ENCODE data around the gene KRABD2.
"Not testable (repeated sequence)": the region's sequence is repeated elsewhere in the genome, so short reads cannot be mapped to it uniquely, and the experiment has no call there.

Gene KRABD2

DNA sequence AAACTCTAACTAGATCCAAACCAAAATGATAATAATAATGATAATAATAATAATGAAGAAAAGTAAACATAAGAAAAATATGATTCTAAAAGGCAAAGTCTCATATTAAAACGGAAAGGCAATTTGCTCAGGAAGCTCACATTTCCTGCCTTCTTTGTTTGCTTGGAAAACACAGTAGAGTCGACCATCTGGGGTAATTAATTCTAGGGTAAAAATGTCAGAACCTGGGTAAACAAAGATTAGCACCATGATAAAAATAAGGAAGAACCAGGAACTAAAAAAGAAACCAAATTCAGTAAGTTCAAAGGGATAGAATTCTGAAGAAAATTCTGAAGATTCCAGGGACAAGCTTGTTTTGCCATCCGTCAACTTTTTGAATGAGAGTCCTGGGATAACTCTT, 16.2 kb downstream of the KRABD2 start:
- DNase-seq = no peak

DNA sequence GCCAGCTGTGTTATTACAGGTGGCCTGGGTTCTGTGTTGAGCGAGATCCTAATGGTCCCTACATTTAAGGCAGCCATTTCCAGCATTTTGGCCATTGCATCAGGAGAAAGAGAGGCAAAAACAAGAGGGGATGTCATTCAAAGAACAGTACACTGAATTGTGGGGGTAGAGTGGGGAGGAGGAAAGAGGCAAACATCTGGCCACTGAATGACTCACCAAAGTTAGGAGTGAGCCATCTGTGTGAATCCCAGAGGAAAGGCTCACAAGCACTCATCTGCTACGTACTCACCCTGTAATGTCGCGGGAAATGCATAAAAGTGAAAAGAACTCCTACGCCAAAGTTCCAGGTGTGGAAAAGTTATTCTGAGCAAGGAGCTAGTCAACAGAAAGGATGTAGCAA, 16.7 kb downstream of the KRABD2 start:
- no peak for DNase-seq

DNA sequence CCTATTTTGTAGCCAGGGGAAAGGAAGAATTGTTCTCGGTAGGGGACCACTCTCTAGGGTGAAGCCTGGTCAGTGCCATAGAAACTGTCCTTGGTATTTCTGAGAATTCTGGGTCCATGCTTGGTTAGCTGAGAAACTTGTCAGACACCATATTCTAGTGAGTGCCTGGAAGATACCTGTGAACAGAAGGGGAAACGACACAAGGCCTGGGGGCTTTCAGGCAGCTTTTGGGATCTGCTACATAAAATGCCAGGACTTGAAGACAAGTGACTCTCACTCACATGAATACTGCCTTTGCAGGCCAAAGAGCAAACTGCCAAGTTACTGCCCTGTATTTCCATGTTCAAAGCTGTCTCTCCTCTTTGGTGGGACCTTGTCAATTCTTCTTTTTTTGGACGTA, 18.6 kb downstream of the KRABD2 start:
- no peak for DNase-seq

DNA sequence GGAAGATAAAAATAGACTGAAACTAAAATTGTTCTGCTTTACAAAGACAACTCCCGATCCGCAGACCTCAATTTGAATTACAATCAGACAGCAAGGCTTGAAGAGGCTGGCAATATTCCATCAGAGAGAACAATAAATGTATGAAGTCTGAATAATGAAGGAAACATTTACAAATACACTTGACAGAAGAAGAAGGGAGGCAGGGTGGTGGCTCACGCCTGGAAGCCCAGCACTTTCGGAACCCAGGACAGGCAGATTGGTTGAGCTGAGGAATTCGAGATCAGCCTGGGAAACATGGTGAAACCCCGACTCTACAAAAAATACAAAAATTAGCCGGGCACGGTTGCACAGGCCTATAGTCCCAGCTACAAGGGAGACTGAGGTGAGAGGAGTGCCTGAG, 22.3 kb downstream of the KRABD2 start:
- DNase-seq = no peak

DNA sequence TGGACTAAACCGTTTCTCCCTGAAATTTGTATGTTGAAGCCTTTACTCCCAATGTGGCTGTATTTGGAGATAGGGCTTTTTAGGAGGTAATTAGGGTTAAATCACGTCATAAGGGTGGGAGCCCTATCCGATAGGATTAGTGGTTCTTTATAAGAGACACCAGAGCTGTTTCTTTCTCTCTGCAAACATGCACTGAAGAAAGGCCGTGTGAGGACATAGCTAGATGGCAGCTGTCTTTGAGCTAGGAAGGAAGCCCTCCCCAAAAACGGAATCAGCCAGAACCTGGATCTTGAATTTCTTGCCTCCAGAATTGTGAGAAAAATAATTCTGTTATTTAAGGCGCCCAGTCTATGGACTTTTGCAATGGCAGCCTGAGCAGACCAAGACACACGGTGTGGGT, 22.8 kb downstream of the KRABD2 start:
- DNase-seq = no peak

DNA sequence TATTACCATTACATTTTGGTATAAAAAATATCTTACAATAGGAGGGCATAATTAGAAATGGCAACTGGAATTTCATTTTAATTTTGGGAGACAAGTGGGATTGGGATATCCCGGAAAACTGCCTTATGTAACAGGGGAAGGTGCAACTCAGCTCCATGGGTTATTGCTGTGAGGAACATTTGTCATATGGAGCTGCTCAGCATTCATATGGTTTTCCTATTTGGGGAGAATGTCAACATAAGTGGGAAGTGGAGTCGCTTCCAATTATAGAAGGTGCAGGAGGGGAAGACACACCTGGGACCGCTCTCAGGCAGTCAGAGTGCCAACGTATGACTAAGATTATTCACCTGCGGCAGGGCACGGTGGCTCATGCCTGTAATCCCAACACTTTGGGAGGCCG, 26.2 kb downstream of the KRABD2 start:
- DNase-seq = no peak

DNA sequence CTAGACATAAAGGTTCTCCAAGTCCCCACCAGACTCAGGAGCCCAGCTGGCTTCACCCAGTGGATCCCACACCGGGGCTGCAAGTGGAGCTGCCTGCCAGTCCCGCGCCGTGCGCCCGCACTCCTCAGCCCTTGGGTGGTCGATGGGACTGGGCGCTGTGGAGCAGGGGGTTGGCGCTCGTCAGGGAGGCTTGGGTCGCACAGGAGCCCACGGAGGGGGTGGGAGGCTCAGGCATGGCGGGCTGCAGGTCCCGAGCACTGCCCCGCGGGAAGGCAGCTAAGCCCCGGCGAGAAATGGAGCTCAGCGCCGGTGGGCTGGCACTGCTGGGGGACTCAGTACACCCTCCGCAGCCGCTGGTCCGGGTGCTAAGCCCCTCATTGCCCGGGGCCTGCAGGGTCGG, 29.5 kb downstream of the KRABD2 start:
- DNase-seq = not testable (repeated sequence)

DNA sequence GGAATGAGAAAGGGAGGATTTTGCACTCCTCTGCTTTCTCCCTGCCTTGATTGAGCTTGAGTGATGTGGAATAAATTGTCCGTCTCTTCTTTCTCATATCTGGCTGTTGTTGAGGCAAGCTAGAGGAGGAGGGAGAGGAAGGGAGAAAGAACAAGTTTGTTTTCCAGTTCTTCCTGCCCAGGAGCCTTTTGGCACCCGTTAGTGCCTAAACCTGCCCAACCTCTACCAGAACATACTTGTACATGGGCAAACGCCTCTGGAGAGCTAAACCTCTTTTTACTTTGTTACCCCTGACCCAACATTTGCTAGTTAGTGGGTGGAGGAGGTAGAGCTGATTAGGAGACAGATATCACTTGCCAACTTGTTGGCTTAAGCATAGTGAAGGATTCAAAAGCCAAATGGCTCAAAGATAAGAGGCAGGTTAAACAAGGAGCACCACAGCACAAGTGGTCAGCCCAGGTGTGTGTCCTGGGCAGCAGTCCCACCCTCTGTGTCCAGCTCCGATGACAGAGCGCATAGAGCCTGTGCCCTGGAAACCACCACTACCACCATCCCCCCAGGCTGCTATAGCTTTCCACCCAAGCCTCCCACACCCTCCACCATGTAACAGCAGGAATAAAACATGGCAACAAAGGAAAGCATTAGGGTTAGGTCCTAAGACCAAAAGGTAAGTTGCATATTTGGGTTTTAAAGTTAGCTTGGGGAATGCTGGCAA, 30.4 kb downstream of the KRABD2 start:
- DNase-seq = no peak

DNA sequence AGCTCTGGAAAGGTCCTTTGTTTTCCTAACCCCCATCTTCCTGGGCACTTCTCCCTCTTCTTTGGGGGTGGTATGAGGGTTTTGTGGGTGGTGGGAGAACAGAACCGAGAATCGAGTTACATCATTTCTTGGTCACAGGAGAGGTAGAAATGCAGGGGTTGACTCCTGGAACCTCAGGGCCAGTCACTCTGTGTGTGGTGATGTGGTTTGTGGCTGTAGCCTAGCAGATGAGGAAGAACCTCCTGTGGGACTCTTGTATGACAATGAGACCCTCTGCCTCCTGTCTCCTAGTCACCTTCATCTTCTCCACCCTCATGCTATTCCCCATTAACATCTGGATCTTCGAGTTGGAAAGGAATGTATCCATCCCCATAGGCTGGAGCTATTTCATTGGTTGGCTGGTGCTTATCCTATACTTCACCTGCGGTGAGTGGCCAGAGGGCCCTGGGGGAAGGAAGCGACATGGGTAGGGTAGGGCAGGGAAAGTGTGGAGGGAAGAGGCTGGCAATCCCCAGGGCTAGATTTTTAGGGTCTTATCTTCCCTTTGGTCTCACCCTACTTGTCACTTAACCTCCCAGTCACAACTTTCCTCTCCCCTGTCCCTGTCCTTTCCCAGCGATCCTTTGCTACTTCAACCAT, 31.3 kb downstream of the KRABD2 start:
- DNase-seq = no peak

DNA sequence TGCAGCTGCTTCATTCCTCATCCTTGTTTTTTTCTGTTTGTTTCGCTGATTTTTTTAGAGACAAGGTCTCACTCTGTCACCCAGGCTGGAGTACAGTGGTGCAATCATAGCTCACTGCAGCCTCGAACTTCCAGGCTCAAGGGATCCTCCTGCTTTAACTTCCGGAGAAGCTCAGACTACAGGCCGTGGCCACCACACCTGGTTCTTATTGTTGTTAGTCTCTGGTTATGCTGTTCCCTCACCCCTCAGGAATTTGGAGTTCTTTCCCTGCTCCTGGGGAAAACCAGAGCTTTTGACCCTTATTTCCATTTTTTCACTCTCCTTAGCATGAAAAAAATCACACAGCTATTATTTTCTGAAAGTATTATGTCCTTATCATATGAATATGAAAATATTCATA, 35.0 kb downstream of the KRABD2 start:
- no peak for DNase-seq

DNA sequence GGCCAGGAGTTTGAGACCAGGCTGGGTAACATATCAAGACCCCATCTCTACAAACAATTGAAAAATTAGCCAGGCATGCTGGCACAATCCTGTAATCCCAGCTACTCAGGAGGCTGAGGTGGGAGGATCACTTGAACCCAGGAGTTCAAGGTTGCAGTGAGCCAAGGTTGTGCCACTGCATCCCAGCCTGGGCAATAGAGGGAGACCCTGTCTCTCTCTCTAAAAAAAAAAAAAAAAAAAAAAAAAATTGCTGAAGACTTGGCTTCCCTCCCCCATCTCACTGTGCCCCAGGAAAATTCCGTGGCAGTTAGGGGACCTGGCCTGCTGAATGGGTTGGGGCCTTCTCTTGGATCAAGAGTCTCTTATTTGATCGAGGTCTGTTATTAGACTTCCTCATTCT, 37.0 kb downstream of the KRABD2 start, which contains the start of gene ODF4:
ODF4 (plus strand) TSS at position 301 of the 400 bp plus-strand sequence. CDS start 212 bp downstream, outside the sequence.
- DNase-seq = no peak

DNA sequence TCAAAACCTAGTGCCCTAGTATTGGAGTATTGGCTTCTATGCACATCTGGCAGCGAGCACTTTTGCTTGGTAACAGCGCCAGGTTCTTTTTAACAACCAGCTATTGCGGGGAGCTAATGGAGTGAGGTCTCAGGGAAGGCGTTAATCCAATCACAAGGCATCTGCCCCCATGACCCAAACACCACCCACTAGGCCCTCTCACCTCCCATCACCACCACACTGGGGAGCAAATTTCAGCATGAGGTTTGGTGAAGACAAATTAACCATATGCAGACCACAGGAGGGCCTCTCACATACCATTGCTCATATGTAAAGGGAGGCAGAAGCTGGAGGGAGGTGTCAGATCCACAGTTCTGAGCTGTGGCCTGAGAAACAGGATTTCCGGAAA, 37.8 kb downstream of the KRABD2 start:
- DNase-seq = no peak

DNA sequence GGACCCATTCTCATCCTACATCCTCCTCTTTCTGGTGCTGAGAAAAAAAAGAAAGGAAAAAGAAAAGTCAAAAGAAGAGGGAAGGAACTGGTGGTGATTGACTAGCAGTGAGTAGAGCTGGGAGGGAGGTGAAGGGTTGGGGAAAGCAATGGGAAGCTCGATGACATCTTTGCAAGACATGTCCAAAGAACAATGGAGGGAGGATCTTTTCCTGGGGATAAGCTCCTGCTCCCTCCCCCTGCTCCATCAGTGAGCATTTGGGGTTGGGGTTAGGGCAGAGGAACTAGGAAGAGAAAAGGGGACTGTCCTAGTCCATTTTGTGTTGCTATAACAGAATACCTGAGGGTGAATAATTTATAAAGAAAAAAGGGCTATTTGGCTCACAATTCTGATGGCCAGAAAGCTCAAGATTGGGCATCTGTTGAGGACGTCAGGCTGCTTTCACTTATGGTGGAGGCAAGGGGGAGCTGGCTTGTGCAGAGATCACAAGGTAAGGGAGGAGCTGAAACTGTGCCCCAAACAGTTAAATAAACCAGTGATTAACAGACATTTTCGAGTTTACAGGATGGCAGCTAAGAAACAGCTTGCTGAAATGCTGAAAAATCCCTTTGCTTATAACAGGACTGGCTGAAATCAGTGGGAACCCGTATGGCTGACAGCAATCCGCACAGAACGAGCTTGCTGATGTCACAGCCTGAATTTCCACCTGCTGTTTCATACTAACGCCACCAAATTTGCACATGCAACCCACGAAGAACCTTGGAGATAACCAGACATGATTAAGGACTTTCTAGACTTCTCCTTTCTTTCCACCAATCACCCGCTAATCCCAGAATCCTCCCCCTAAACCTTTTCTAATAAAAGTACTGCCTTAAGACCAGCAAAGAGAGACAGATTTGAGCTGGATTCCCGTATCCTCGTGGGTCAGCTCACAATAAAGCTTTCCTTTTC, 38.4 kb downstream of the KRABD2 start:
- DNase-seq = no peak

DNA sequence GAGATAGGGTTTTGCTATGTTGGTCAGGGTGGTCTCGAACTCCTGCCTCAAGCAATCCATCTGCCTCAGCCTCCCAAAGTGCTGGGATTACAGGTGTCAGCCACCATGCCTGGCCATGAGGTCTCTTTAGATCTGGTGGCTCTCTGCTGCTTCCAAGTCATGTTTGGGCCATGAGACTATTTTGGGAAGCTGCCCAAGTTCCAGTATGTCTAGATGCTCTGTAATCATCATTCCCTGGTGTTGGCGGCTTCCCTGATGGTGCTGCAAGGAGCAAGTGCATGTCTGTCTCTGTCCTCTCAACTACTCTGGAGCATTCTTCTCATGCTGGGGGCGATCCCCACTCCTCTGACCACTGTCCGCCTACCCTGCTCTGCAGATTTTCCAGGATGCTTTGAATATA, 43.2 kb downstream of the KRABD2 start:
- DNase-seq = no peak

DNA sequence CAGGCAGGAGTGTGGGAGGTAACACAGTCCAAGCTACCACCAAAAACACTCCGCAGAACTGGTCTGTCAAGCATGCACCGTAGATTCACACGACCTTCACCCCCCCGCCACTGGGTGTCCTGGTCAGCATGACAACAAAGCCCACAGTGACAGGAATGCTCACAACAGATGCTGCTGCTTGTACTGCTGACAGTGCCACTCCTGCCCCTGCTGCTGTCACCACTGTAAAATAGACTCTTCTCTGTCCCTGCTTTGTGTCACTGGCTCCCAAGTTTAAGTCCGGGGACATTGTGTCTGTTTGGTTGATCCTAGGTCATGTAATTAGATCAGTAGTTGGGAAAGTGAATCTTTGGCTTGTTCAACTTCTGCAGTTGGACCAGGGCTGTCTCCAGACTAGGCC, 43.8 kb downstream of the KRABD2 start:
- DNase-seq = no peak

DNA sequence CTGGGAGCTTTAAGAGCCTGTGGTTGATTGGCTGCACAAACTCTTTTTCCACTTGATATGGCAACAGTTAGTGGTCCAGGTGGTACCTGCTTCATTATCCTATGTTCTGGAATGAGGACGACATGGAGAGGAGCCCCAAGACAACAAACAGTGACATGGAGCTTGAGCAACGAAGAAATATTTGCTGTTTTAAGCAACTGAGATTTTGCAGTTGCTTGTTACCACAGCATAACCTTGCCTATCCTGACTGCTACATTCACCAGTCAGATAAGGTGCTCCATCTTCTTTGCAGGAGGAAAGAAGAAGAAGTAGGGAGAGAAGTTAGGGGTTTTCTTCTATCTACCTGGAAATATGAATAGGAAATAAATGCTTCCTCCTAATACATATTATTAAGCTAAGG, 44.4 kb downstream of the KRABD2 start:
- DNase-seq = no peak

DNA sequence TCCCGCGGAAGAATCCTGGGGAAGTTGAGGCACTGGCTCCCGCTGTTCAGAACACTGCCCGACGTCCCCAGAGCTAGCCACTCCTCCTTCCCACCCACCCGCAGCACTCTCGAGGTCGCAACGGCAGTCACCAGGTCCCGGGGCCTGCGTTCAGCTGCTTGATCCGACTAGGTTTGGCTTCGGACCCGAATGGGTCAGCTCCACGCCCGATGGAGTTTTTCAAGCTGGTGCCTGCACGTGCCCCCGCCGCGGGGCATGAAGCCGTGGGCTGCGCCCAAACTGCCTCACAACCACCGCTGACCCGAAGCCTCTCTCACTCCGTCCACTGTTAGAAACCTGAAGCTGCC, 49.2 kb downstream of the KRABD2 start:
- no peak for DNase-seq

Data from NCI-H187 treated with DMSO at 0.1 percent for 48 hours (cell line).